ENCODE results near the gene LRRC8C.

GRCh38 chr1:89610457-89611011 lies 22.4 kb upstream of the LRRC8C start:
- TF ChIP-seq POLR2A (IDR thresholded peaks at IDR 0.05) (no peak), CTCF (IDR thresholded peaks at IDR 0.05) (no peak)
